ENCODE results near the gene SRSF4.

Gene SRSF4

DNA sequence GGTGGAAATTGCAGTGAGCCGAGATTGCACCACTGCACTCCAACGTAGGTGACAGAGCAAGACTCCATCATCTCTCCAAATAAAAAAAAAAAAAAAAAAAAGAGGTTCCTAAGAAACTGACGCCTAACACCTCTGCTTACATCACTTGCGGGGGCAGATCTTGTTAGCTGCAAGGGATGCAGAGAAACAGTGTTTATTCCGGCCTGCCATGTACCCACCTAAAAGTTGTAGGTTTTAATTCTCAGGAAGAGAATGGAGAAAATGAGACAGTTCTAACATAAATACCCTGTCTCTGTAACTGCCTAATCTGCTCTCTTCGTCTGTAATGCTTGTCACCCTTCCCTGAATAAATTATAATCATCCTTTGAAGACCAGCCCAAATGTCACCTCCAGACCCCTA lies 9.0 kb upstream of the SRSF4 start:
- DNase-seq (ENCODE audit: extremely low spot score) = no peak
- TF ChIP-seq PKNOX1 (IDR thresholded peaks at IDR 0.05) (no peak), L3MBTL2 (conservative IDR thresholded peaks at IDR 0.05) (no peak), SP1 (IDR thresholded peaks at IDR 0.05) (no peak), LEF1 (IDR thresholded peaks at IDR 0.05; ENCODE audit: borderline replicate concordance) (no peak), CTBP1 (IDR thresholded peaks at IDR 0.05; ENCODE audit: borderline replicate concordance) (no peak), FOXA1 (IDR thresholded peaks at IDR 0.05) (no peak), NFRKB (IDR thresholded peaks at IDR 0.05) (no peak), ZNF384 (IDR thresholded peaks at IDR 0.05) (no peak), ARNT (IDR thresholded peaks at IDR 0.05) (no peak), TARDBP (IDR thresholded peaks at IDR 0.05) (no peak), FOXM1 (IDR thresholded peaks at IDR 0.05; ENCODE audit: borderline replicate concordance) (no peak), SUZ12 (IDR thresholded peaks at IDR 0.05) (no peak), BHLHE40 (IDR thresholded peaks at IDR 0.05; ENCODE audit: borderline replicate concordance) (no peak), FOXK2 (IDR thresholded peaks at IDR 0.05) (no peak), HDGF (IDR thresholded peaks at IDR 0.05; ENCODE audit: borderline replicate concordance) (no peak), ELF4 (IDR thresholded peaks at IDR 0.05) (no peak)
- POLR2A ChIA-PET = interaction anchor here (1.5 kb wide), 1 partner anchor 9 kb away, joined by 7 read pairs; the partner anchor contains the start of gene SRSF4
- CTCF ChIA-PET = no interaction called here

DNA sequence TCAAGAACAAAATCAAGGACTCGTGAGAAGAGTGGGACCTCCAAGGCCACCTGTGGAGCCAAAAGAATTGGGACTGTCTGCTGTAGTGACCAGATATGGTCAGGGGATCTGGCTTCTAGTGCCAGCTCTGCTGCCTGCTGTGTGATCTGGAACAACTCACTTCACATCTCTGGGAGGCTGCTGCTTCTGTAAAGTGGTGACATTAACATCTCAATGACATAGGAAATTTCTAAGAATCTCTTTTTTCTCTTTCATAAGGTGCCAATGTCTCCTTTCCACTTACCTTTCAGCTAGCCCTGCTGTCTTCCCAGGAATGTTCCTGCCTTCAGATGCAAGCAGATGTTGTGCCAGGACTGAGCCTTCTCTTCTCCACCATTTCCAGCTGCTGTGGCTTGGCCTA lies 5.0 kb upstream of the SRSF4 start:
- CTCF ChIA-PET = interaction anchor here (1.1 kb wide), 1 partner anchor 305 kb away, joined by 3 read pairs; no protein-coding TSS in a partner anchor
- TF ChIP-seq FOXA1 (IDR thresholded peaks at IDR 0.05) (no peak), SP1 (IDR thresholded peaks at IDR 0.05) (no peak), LEF1 (IDR thresholded peaks at IDR 0.05; ENCODE audit: borderline replicate concordance) (no peak), FOXM1 (IDR thresholded peaks at IDR 0.05; ENCODE audit: borderline replicate concordance) (no peak), TARDBP (IDR thresholded peaks at IDR 0.05) (no peak), PKNOX1 (IDR thresholded peaks at IDR 0.05) (no peak), NFRKB (IDR thresholded peaks at IDR 0.05) (no peak), FOXK2 (IDR thresholded peaks at IDR 0.05) (no peak), HDGF (IDR thresholded peaks at IDR 0.05; ENCODE audit: borderline replicate concordance) (no peak), L3MBTL2 (conservative IDR thresholded peaks at IDR 0.05) (no peak), ARNT (IDR thresholded peaks at IDR 0.05) (no peak), BHLHE40 (IDR thresholded peaks at IDR 0.05; ENCODE audit: borderline replicate concordance) (no peak), ELF4 (IDR thresholded peaks at IDR 0.05) (no peak), CTBP1 (IDR thresholded peaks at IDR 0.05; ENCODE audit: borderline replicate concordance) (no peak)
- DNase-seq (ENCODE audit: extremely low spot score) = no peak
- POLR2A ChIA-PET = no interaction called here

DNA sequence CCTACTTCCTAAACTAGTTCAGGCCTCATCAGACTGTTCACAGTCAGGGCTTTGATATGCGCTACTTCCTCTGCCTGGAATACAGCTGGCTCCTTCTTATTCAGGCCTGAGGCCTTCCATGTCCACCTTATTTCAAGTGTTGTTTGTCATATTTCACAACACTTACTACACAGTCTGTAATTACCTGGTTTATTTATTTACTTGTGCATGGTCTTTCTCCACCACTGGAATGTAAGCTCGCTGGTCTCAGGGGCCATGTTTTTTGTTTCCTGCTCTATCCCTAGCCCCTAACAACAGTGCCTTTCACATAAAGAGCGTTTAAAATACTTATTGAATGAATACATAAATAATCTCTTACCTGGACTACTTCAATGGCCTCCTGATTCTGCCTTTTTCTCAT lies 4.6 kb upstream of the SRSF4 start:
- no peak for DNase-seq (ENCODE audit: extremely low spot score)
- ChIA-PET POLR2A (no interaction called here), CTCF (no interaction called here)
- TF ChIP-seq ARNT (IDR thresholded peaks at IDR 0.05) = no peak
- TF ChIP-seq PKNOX1 (IDR thresholded peaks at IDR 0.05) = no peak
- TF ChIP-seq L3MBTL2 (conservative IDR thresholded peaks at IDR 0.05) = no peak
- no peak for TF ChIP-seq SP1 (IDR thresholded peaks at IDR 0.05)
- no peak for TF ChIP-seq NFRKB (IDR thresholded peaks at IDR 0.05)
- TF ChIP-seq BHLHE40 (IDR thresholded peaks at IDR 0.05; ENCODE audit: borderline replicate concordance) = no peak
- no peak for TF ChIP-seq HDGF (IDR thresholded peaks at IDR 0.05; ENCODE audit: borderline replicate concordance)
- no peak for TF ChIP-seq CTBP1 (IDR thresholded peaks at IDR 0.05; ENCODE audit: borderline replicate concordance)
- no peak for TF ChIP-seq FOXM1 (IDR thresholded peaks at IDR 0.05; ENCODE audit: borderline replicate concordance)
- TF ChIP-seq TARDBP (IDR thresholded peaks at IDR 0.05) = no peak
- no peak for TF ChIP-seq SUZ12 (IDR thresholded peaks at IDR 0.05)
- TF ChIP-seq FOXA1 (IDR thresholded peaks at IDR 0.05) = no peak
- TF ChIP-seq ZNF384 (IDR thresholded peaks at IDR 0.05) = no peak
- TF ChIP-seq FOXK2 (IDR thresholded peaks at IDR 0.05) = no peak
- no peak for TF ChIP-seq ELF4 (IDR thresholded peaks at IDR 0.05)
- no peak for TF ChIP-seq LEF1 (IDR thresholded peaks at IDR 0.05; ENCODE audit: borderline replicate concordance)

GRCh38 chr1:29183287-29183686 lies 1.6 kb upstream of the SRSF4 start:
- POLR2A ChIA-PET = interaction anchor here (1.4 to 3.4 kb wide), 5 partner anchors 10 to 67 kb away, joined by 3 to 29 read pairs (median 13); no protein-coding TSS in a partner anchor
- CTCF ChIA-PET = interaction anchor here (0.6 to 2.5 kb wide), 4 partner anchors 19 to 1612 kb away, joined by 3 to 10 read pairs (median 6); no protein-coding TSS in a partner anchor
- TF ChIP-seq ELF4 (IDR thresholded peaks at IDR 0.05) = no peak
- TF ChIP-seq PKNOX1 (IDR thresholded peaks at IDR 0.05) = no peak
- no peak for TF ChIP-seq FOXM1 (IDR thresholded peaks at IDR 0.05; ENCODE audit: borderline replicate concordance)
- TF ChIP-seq SUZ12 (IDR thresholded peaks at IDR 0.05) = no peak
- TF ChIP-seq NFRKB (IDR thresholded peaks at IDR 0.05) = no peak
- TF ChIP-seq ARNT (IDR thresholded peaks at IDR 0.05) = no peak
- no peak for TF ChIP-seq CTBP1 (IDR thresholded peaks at IDR 0.05; ENCODE audit: borderline replicate concordance)
- DNase-seq (ENCODE audit: extremely low spot score) = no peak

GRCh38 chr1:29180497-29181412 lies 945 bp downstream of the SRSF4 start:
- TF ChIP-seq ELF4 (IDR thresholded peaks at IDR 0.05) (no peak), FOXM1 (IDR thresholded peaks at IDR 0.05; ENCODE audit: borderline replicate concordance) (no peak)
- ChIA-PET POLR2A (interaction anchor here (0.6 to 3.4 kb wide), 25 partner anchors 10 to 1643 kb away, joined by 3 to 29 read pairs (median 4); partner anchors contain the start of genes GMEB1, MECR, MED18 and TAF12), CTCF (interaction anchor here (0.6 to 2.5 kb wide), 3 partner anchors 12 to 56 kb away, joined by 3 to 10 read pairs (median 6); no protein-coding TSS in a partner anchor)
- no peak for DNase-seq (ENCODE audit: extremely low spot score)
